HepG2 (cell line): ENCODE results near the gene ADAM19. TPM values are rescaled to one million over a fixed set of nuclear protein-coding genes. Genes with fewer than 3 reads are reported as not detected.

Experiments
- ATAC-seq: fragments of 200-7000 bp; cut with Tn5 transposase; 3 replicates; pipeline ENCODE4 v1.9.1; 2020; ENCODE audit warnings: mild to moderate bottlenecking, moderate library complexity
- BruUV-seq: library from RNA; stranded (reverse); fragments of 400-500 nt; replicated peaks from 2 replicates; lab custom pipeline; 2021; lab: Mats Ljungman, UMichigan
- CTCF ChIA-PET: fragments of 300-600 bp; formaldehyde crosslinking; extraction: SDS; loops from one replicate; lab custom pipeline; 2021; ENCODE audit warnings: low total read pairs, inconsistent platforms, low intra/inter-chr PET ratio; lab: Yijun Ruan, JAX
- POLR2A ChIA-PET: fragments of 350-600 bp; sonication (Branson Sonifier 250); formaldehyde crosslinking; loops from one replicate; lab custom pipeline; 2020; ENCODE audit warnings: antibody characterized with exemption, inconsistent platforms; lab: Yijun Ruan, JAX
- DNase-seq: peaks from one replicate; pipeline ENCODE4 v3.0.0-alpha.2; 2015; ENCODE audit warnings: low spot score
- FAIRE-seq: peaks from 3 replicates; lab custom pipeline; 2011; peaks lifted over from hg19 to GRCh38; lab: Jason Lieb, UNC
- H2AFZ ChIP-seq: one replicate; pipeline ENCODE4 v1.6.1; 2011; ENCODE audit warnings: low read length, inconsistent platforms
- H3K27ac ChIP-seq: fragments of 300-600 bp; 3 replicates; pipeline ENCODE4 v1.8.0; 2011; ENCODE audit warnings: mixed run types, mild to moderate bottlenecking, mixed read lengths, low read length, inconsistent platforms; ENCODE audit not compliant: insufficient read depth; ENCODE audit errors: extremely low read length
- H3K27me3 ChIP-seq, 2 experiments: fragments of 200-600 bp in 1 of 2; 2 replicates in 1 of 2; 3 replicates in 1 of 2; pipeline versions ENCODE4 v1.6.0 to v1.8.0; 2011; ENCODE audit warnings: low read length in 2 of 2, mild to moderate bottlenecking in 2 of 2, moderate library complexity in 2 of 2, inconsistent platforms in 1 of 2; ENCODE audit not compliant: insufficient read depth in 2 of 2, control insufficient read depth in 1 of 2
- H3K36me3 ChIP-seq, 2 experiments: fragments of 200-600 bp in 1 of 2; replicated peaks in 1 of 2; 2 replicates in 1 of 2; 3 replicates in 1 of 2; pipeline versions ENCODE4 v1.5.1 to v1.8.0; 2011; ENCODE audit warnings: low read length in 2 of 2, inconsistent platforms in 1 of 2; ENCODE audit not compliant: insufficient read depth in 2 of 2, control insufficient read depth in 1 of 2
- H3K4me1 ChIP-seq: 2 replicates; pipeline ENCODE4 v1.5.1; 2012; ENCODE audit warnings: low read length, inconsistent platforms; ENCODE audit not compliant: insufficient read depth
- H3K4me2 ChIP-seq: 2 replicates; pipeline ENCODE4 v1.6.0; 2011; ENCODE audit warnings: low read depth, low read length, inconsistent platforms
- H3K4me3 ChIP-seq, 3 experiments: fragments of 200-600 bp in 1 of 3; sonication (generic), shearing (Covaris generic) in 1 of 3; replicated peaks in 1 of 3; 2 replicates each; pipeline ENCODE4 v1.5.1; 2011 to 2016; ENCODE audit warnings: low read length in 3 of 3, inconsistent platforms in 2 of 3, low read depth in 2 of 3, mild to moderate bottlenecking in 2 of 3, control low read depth in 1 of 3, mixed read lengths in 1 of 3; ENCODE audit not compliant: insufficient read depth in 1 of 3
- H3K79me2 ChIP-seq: one replicate; pipeline ENCODE4 v1.6.1; 2011; ENCODE audit warnings: low read length, inconsistent platforms; ENCODE audit not compliant: insufficient read depth
- H3K9ac ChIP-seq: 2 replicates; pipeline ENCODE4 v1.6.0; 2011; ENCODE audit warnings: mild to moderate bottlenecking, low read depth, low read length, inconsistent platforms; ENCODE audit not compliant: insufficient read depth
- H3K9me3 ChIP-seq: 2 replicates; pipeline ENCODE4 v1.5.1; 2012; ENCODE audit warnings: mild to moderate bottlenecking, low read length
- H4K20me1 ChIP-seq: 2 replicates; pipeline ENCODE4 v1.6.0; 2011; ENCODE audit warnings: inconsistent platforms, mild to moderate bottlenecking, low read length, moderate library complexity; ENCODE audit not compliant: insufficient read depth
- CEBPB ChIP-seq: IDR thresholded peaks from 2 replicates; pipeline ENCODE4 v1.6.1; 2011; ENCODE audit warnings: low read depth, low read length, improper control_type of control experiment, borderline replicate concordance
- ISX ChIP-seq: sonication (generic); formaldehyde crosslinking; conservative IDR thresholded peaks from 2 replicates; pipeline ENCODE4 v1.5.0; 2020; ENCODE audit warnings: missing genetic modification reagents
- NFYB ChIP-seq: sonication (generic); formaldehyde crosslinking; IDR thresholded peaks from 2 replicates; pipeline ENCODE4 v1.4.0; 2020; ENCODE audit warnings: missing genetic modification reagents
- ZNF326 ChIP-seq: sonication (generic); formaldehyde crosslinking; IDR thresholded peaks from 2 replicates; pipeline ENCODE4 v1.4.0; 2020; ENCODE audit warnings: missing genetic modification reagents, borderline replicate concordance
- ZNF484 ChIP-seq: sonication (generic); formaldehyde crosslinking; IDR thresholded peaks from 2 replicates; pipeline ENCODE4 v1.5.1; 2020; ENCODE audit warnings: mild to moderate bottlenecking, low read depth, missing genetic modification reagents, borderline replicate concordance
- ZNF850 ChIP-seq: sonication (generic); formaldehyde crosslinking; conservative IDR thresholded peaks from 2 replicates; pipeline ENCODE4 v1.9.0; 2021; ENCODE audit warnings: mild to moderate bottlenecking, missing genetic modification reagents
- in situ Hi-C: cut with HindIII; loops from 2 replicates; pipeline ENCODE4 v1.10.0; 2017; ENCODE audit warnings: low pct_unique_long_range_greater_than_20kb; ENCODE audit not compliant: extremely low pct_ligation_motif_present
- intact Hi-C: fragments of 100-400 bp; cut with micrococcal nuclease; formaldehyde crosslinking; loops from one replicate; pipeline ENCODE4 v1.10.0; 2022; ENCODE audit not compliant: unreplicated experiment
- polyA plus RNA-seq, 8 experiments: library from polyadenylated mRNA; depleted of rRNA in 3 of 8; stranded (reverse) in 7 of 8; unstranded in 1 of 8; fragments of >200 nt; fragmentation: Illumina TruSeq in 4 of 8; extraction: Trizol in 4 of 8; gene quantifications; 2 replicates each; pipeline versions ENCODE4 v1.2.1 to v1.2.3, GENCODE V29; 2011 to 2016; ENCODE audit warnings: low read depth in 4 of 8, missing spikeins in 1 of 8, mixed read lengths in 1 of 8; ENCODE audit not compliant: insufficient read depth in 1 of 8
- total RNA-seq, 5 experiments: library from RNA; depleted of rRNA; stranded (reverse); fragments of >200 nt; fragmentation: Illumina TruSeq; extraction: Trizol; gene quantifications; 2 replicates each; pipeline ENCODE4 v1.2.3, GENCODE V29; 2016; ENCODE audit warnings: low read depth in 1 of 5
- TF ChIP-seq, protein P1 (sequence below): IDR thresholded peaks from 2 replicates; pipeline ENCODE4 v1.6.1; 2012; ENCODE audit warnings: inconsistent platforms
- TF ChIP-seq, protein P2 (sequence below): IDR thresholded peaks from 2 replicates; pipeline ENCODE4 v1.6.1; 2016; ENCODE audit warnings: low read depth, missing genetic modification reagents, missing compliant biosample characterization
- TF ChIP-seq, protein P3 (sequence below): sonication (generic); formaldehyde crosslinking; IDR thresholded peaks from 2 replicates; pipeline ENCODE4 v1.4.0; 2020; ENCODE audit warnings: mild to moderate bottlenecking, missing genetic modification reagents
- TF ChIP-seq, protein P4 (sequence below): sonication (generic); formaldehyde crosslinking; IDR thresholded peaks from 2 replicates; pipeline ENCODE4 v1.4.0; 2020; ENCODE audit warnings: missing genetic modification reagents
- TF ChIP-seq, protein P5 (sequence below): sonication (generic); formaldehyde crosslinking; IDR thresholded peaks from 2 replicates; pipeline ENCODE4 v1.5.0; 2020; ENCODE audit warnings: mild to moderate bottlenecking, missing genetic modification reagents

The ADAM19 gene
- total and polyA plus RNA-seq, 2 of the 13 experiments (the other 11 are each of a cell fraction or from before 2014, with no cell fraction given) = 0.38 to 0.74 TPM

DNA sequence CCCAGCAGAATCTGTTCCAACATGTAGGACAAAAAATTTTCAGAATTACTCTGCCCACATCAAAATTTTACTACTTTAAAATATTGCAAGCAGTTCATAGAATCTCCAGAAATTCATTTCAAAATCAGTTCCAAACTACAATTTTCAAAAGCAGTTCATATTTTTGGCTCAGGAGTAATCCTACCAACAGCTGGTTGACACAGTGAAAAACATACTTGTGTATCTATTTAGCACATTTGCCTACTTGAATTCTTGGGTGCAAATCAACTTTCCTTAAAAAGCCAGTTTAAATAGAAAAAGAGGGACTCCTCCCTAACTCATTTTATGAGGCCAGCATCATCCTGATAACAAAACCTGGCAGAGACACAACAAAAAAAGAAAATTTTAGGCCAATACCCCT lies 45.2 kb upstream of the ADAM19 start:
- no peaks in the 10 kb centered on the region for H3K4me1 ChIP-seq
- no peak for DNase-seq
- CTCF ChIA-PET = no interaction called here
- H3K27ac ChIP-seq = no peak overlapping the region
- no peaks in the 10 kb centered on the region for H4K20me1 ChIP-seq
- TF ChIP-seq ISX (CRISPR knock-in tag) = no peak
- no peak for TF ChIP-seq ZNF850 (CRISPR knock-in tag)
- TF ChIP-seq NFYB (CRISPR knock-in tag) = no peak
- TF ChIP-seq, protein P1, sequence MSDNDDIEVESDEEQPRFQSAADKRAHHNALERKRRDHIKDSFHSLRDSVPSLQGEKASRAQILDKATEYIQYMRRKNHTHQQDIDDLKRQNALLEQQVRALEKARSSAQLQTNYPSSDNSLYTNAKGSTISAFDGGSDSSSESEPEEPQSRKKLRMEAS = no peak
- no peak for TF ChIP-seq ZNF484 (CRISPR knock-in tag)
- TF ChIP-seq CEBPB = no peak
- TF ChIP-seq ZNF326 = no peak
- TF ChIP-seq, protein P2, sequence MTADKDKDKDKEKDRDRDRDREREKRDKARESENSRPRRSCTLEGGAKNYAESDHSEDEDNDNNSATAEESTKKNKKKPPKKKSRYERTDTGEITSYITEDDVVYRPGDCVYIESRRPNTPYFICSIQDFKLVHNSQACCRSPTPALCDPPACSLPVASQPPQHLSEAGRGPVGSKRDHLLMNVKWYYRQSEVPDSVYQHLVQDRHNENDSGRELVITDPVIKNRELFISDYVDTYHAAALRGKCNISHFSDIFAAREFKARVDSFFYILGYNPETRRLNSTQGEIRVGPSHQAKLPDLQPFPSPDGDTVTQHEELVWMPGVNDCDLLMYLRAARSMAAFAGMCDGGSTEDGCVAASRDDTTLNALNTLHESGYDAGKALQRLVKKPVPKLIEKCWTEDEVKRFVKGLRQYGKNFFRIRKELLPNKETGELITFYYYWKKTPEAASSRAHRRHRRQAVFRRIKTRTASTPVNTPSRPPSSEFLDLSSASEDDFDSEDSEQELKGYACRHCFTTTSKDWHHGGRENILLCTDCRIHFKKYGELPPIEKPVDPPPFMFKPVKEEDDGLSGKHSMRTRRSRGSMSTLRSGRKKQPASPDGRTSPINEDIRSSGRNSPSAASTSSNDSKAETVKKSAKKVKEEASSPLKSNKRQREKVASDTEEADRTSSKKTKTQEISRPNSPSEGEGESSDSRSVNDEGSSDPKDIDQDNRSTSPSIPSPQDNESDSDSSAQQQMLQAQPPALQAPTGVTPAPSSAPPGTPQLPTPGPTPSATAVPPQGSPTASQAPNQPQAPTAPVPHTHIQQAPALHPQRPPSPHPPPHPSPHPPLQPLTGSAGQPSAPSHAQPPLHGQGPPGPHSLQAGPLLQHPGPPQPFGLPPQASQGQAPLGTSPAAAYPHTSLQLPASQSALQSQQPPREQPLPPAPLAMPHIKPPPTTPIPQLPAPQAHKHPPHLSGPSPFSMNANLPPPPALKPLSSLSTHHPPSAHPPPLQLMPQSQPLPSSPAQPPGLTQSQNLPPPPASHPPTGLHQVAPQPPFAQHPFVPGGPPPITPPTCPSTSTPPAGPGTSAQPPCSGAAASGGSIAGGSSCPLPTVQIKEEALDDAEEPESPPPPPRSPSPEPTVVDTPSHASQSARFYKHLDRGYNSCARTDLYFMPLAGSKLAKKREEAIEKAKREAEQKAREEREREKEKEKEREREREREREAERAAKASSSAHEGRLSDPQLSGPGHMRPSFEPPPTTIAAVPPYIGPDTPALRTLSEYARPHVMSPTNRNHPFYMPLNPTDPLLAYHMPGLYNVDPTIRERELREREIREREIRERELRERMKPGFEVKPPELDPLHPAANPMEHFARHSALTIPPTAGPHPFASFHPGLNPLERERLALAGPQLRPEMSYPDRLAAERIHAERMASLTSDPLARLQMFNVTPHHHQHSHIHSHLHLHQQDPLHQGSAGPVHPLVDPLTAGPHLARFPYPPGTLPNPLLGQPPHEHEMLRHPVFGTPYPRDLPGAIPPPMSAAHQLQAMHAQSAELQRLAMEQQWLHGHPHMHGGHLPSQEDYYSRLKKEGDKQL (CRISPR knock-in tag) = no peak
- TF ChIP-seq, protein P3, sequence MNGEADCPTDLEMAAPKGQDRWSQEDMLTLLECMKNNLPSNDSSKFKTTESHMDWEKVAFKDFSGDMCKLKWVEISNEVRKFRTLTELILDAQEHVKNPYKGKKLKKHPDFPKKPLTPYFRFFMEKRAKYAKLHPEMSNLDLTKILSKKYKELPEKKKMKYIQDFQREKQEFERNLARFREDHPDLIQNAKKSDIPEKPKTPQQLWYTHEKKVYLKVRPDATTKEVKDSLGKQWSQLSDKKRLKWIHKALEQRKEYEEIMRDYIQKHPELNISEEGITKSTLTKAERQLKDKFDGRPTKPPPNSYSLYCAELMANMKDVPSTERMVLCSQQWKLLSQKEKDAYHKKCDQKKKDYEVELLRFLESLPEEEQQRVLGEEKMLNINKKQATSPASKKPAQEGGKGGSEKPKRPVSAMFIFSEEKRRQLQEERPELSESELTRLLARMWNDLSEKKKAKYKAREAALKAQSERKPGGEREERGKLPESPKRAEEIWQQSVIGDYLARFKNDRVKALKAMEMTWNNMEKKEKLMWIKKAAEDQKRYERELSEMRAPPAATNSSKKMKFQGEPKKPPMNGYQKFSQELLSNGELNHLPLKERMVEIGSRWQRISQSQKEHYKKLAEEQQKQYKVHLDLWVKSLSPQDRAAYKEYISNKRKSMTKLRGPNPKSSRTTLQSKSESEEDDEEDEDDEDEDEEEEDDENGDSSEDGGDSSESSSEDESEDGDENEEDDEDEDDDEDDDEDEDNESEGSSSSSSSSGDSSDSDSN (CRISPR knock-in tag) = no peak
- TF ChIP-seq, protein P4, sequence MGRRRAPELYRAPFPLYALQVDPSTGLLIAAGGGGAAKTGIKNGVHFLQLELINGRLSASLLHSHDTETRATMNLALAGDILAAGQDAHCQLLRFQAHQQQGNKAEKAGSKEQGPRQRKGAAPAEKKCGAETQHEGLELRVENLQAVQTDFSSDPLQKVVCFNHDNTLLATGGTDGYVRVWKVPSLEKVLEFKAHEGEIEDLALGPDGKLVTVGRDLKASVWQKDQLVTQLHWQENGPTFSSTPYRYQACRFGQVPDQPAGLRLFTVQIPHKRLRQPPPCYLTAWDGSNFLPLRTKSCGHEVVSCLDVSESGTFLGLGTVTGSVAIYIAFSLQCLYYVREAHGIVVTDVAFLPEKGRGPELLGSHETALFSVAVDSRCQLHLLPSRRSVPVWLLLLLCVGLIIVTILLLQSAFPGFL (CRISPR knock-in tag) = no peak
- TF ChIP-seq, protein P5, sequence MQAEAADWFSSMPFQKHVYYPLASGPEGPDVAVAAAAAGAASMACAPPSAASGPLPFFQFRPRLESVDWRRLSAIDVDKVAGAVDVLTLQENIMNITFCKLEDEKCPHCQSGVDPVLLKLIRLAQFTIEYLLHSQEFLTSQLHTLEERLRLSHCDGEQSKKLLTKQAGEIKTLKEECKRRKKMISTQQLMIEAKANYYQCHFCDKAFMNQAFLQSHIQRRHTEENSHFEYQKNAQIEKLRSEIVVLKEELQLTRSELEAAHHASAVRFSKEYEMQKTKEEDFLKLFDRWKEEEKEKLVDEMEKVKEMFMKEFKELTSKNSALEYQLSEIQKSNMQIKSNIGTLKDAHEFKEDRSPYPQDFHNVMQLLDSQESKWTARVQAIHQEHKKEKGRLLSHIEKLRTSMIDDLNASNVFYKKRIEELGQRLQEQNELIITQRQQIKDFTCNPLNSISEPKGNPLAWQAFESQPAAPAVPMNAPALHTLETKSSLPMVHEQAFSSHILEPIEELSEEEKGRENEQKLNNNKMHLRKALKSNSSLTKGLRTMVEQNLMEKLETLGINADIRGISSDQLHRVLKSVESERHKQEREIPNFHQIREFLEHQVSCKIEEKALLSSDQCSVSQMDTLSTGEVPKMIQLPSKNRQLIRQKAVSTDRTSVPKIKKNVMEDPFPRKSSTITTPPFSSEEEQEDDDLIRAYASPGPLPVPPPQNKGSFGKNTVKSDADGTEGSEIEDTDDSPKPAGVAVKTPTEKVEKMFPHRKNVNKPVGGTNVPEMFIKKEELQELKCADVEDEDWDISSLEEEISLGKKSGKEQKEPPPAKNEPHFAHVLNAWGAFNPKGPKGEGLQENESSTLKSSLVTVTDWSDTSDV (CRISPR knock-in tag) = no peak
- no peak for ATAC-seq
- H3K4me3 ChIP-seq = no peak overlapping the region
- peaks cover 0 to 3% of the 10 kb centered on the region in 2 experiments; a peak in 1 of 5 replicates for H3K27me3 ChIP-seq
- no peak overlapping the region for H3K9ac ChIP-seq
- no peak for FAIRE-seq
- no peaks in the 10 kb centered on the region for H3K79me2 ChIP-seq
- H3K9me3 ChIP-seq = no peaks in the 10 kb centered on the region
- H3K36me3 ChIP-seq = no peaks in the 10 kb centered on the region
- no TSS peak for BruUV-seq
- in situ Hi-C loops (no loop called here), intact Hi-C loops (no loop called here)
- H2AFZ ChIP-seq = no peak overlapping the region
- H3K4me2 ChIP-seq = no peak overlapping the region
- POLR2A ChIA-PET = no interaction called here
